HG02763 (cell line): Measurements from ENCODE around the gene GALNT12.

Source experiments
- ATAC-seq: cut with Tn5 transposase; IDR thresholded peaks from one replicate; pipeline ENCODE4 v1.9.1; 2021; ENCODE audit warnings: mild to moderate bottlenecking, moderate library complexity; ENCODE audit not compliant: unreplicated experiment

Gene GALNT12

GRCh38 chr9:98855592-98855991, 48.1 kb downstream of the GALNT12 start:
- no peak for ATAC-seq

- ATAC-seq = no peak
These were observed 49.5 kb downstream of the GALNT12 start for GRCh38 chr9:98856982-98857381.

- no peak for ATAC-seq
These were observed 52.5 kb downstream of the GALNT12 start for GRCh38 chr9:98859941-98860340.

GRCh38 chr9:98860871-98861293, 53.4 kb downstream of the GALNT12 start:
- no peak for ATAC-seq

GRCh38 chr9:98861781-98862504, 54.5 kb downstream of the GALNT12 start:
- no peak for ATAC-seq

GRCh38 chr9:98862936-98863335, 55.5 kb downstream of the GALNT12 start:
- no peak for ATAC-seq

- ATAC-seq = no peak
These were observed 57.1 kb downstream of the GALNT12 start for GRCh38 chr9:98864281-98865174.

- ATAC-seq = no peak
These were observed 57.9 kb downstream of the GALNT12 start for GRCh38 chr9:98865284-98865875.

GRCh38 chr9:98866435-98867102, 59.1 kb downstream of the GALNT12 start:
- ATAC-seq = no peak

- ATAC-seq = no peak
These were observed 59.6 kb downstream of the GALNT12 start for GRCh38 chr9:98867103-98867428.

GRCh38 chr9:98867429-98868168, 60.1 kb downstream of the GALNT12 start:
- ATAC-seq = no peak

- no peak for ATAC-seq
These were observed 61.7 kb downstream of the GALNT12 start for GRCh38 chr9:98869078-98869745.

- ATAC-seq = no peak
These were observed 62.4 kb downstream of the GALNT12 start for GRCh38 chr9:98869866-98870265.

GRCh38 chr9:98870782-98871557, 63.5 kb downstream of the GALNT12 start:
- ATAC-seq = no peak

GRCh38 chr9:98871558-98872065, 64.1 kb downstream of the GALNT12 start:
- ATAC-seq = no peak

- no peak for ATAC-seq
These were observed 66.1 kb downstream of the GALNT12 start for GRCh38 chr9:98873526-98873925.

GRCh38 chr9:98873951-98874371, 66.5 kb downstream of the GALNT12 start:
- ATAC-seq = no peak

GRCh38 chr9:98874721-98875255, 67.3 kb downstream of the GALNT12 start:
- no peak for ATAC-seq

- ATAC-seq = no peak
These were observed 68.1 kb downstream of the GALNT12 start for GRCh38 chr9:98875536-98875935.
